Large intestine (tissue), 3 donors: ENCODE data around the gene PPP1R16B. TPM values are rescaled to one million over a fixed set of nuclear protein-coding genes. Genes with fewer than 3 reads are reported as not detected.
"Not testable (repeated sequence)": the region's sequence is repeated elsewhere in the genome, so short reads cannot be mapped to it uniquely, and the experiment has no call there.

Experiments used
- DNase-seq, 2 donors: peaks; one replicate each; pipeline versions ENCODE4 v3.0.0 to v3.0.0-alpha.2; 2013
- H3K27ac ChIP-seq: one replicate; pipeline ENCODE4 v1.5.1; 2013; ENCODE audit warnings: low read length
- H3K27me3 ChIP-seq: 2 replicates; pipeline ENCODE4 v1.6.1; 2013; ENCODE audit warnings: low read length; ENCODE audit not compliant: control insufficient read depth, insufficient read depth
- H3K36me3 ChIP-seq: 2 replicates; pipeline ENCODE4 v1.6.1; 2013; ENCODE audit warnings: low read length; ENCODE audit not compliant: control insufficient read depth, insufficient read depth
- H3K4me1 ChIP-seq: one replicate; pipeline ENCODE4 v1.6.1; 2013; ENCODE audit warnings: low read length; ENCODE audit not compliant: control insufficient read depth, insufficient read depth
- H3K4me3 ChIP-seq: one replicate; pipeline ENCODE4 v1.5.1; 2013; ENCODE audit warnings: low read length
- H3K9me3 ChIP-seq: one replicate; pipeline ENCODE4 v1.6.1; 2013; ENCODE audit warnings: mild to moderate bottlenecking, low read depth, low read length, moderate library complexity; ENCODE audit not compliant: control insufficient read depth
- WGBS: methylation state at CpG from one replicate; pipeline ENCODE4 v1.1.5; 2013; ENCODE audit warnings: low lambda C conversion rate; ENCODE audit not compliant: insufficient coverage; 5-methylcytosine and 5-hydroxymethylcytosine counted together
- polyA plus RNA-seq: library from polyadenylated mRNA; unstranded; fragments of 120-200 nt; gene quantifications from one replicate; pipeline ENCODE4 v1.2.1, GENCODE V29; 2013

PPP1R16B gene
- polyA plus RNA-seq, 1 donor = 3.5 TPM

- Histone ChIP-seq H3K27ac (no peak overlapping the region), H3K36me3 (no peaks in the 10 kb centered on the region), H3K4me3 (no peak overlapping the region), H3K9me3 (no peaks in the 10 kb centered on the region), H3K27me3 (peaks cover 55% of the 10 kb centered on the region), H3K4me1 (no peaks in the 10 kb centered on the region)
- no peak for DNase-seq
- WGBS = no CpG with 5 or more reads among the region's 6 CpGs
Observed at GRCh38 chr20:38809942-38810341, 4.4 kb downstream of the PPP1R16B start.

GRCh38 chr20:38810926-38811630 lies 5.6 kb downstream of the PPP1R16B start:
- Histone ChIP-seq H3K4me1 (no peaks in the 10 kb centered on the region), H3K27ac (no peak overlapping the region), H3K4me3 (no peak overlapping the region), H3K27me3 (peaks cover 46% of the 10 kb centered on the region), H3K36me3 (no peaks in the 10 kb centered on the region), H3K9me3 (no peaks in the 10 kb centered on the region)
- DNase-seq = no peak
- 100% methylated on average over 1 of the region's 4 CpGs for WGBS

DNA sequence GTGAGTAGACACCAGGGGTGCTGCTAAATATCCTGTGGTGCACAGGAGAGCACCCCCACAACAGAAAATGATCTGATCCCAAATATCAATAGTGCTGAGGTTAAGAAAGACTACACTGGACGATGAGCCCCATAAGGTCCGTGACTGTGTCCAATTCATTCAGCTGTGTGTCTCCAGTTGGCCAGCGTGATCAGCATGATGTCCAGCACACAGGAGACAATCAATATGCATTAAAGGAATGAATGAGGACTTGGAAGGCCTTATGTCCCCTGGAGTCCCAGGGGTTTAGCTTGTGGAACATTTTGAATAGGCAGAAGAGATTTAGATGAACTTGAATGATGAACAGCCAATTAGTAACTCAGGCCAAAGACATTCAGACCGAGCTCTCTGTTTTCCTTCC lies 6.3 kb downstream of the PPP1R16B start:
- no CpG with 5 or more reads among the region's 4 CpGs for WGBS
- Histone ChIP-seq H3K4me3 (no peak overlapping the region), H3K27me3 (peaks cover 40% of the 10 kb centered on the region), H3K4me1 (no peaks in the 10 kb centered on the region), H3K27ac (no peak overlapping the region), H3K9me3 (no peaks in the 10 kb centered on the region), H3K36me3 (no peaks in the 10 kb centered on the region)
- no peak for DNase-seq

GRCh38 chr20:38812182-38812581 lies 6.7 kb downstream of the PPP1R16B start:
- H3K9me3 ChIP-seq = no peaks in the 10 kb centered on the region
- no peaks in the 10 kb centered on the region for H3K4me1 ChIP-seq
- DNase-seq = no peak
- no CpG with 5 or more reads among the region's 5 CpGs for WGBS
- H3K4me3 ChIP-seq = no peak overlapping the region
- no peaks in the 10 kb centered on the region for H3K36me3 ChIP-seq
- H3K27ac ChIP-seq = no peak overlapping the region
- peaks cover 36% of the 10 kb centered on the region for H3K27me3 ChIP-seq

- Histone ChIP-seq H3K4me1 (no peaks in the 10 kb centered on the region), H3K27me3 (peaks cover 28% of the 10 kb centered on the region), H3K27ac (no peak overlapping the region), H3K36me3 (no peaks in the 10 kb centered on the region), H3K9me3 (no peaks in the 10 kb centered on the region), H3K4me3 (no peak overlapping the region)
- WGBS = no CpG with 5 or more reads among the region's 4 CpGs
- no peak for DNase-seq
Observed at GRCh38 chr20:38812709-38813573, 7.4 kb downstream of the PPP1R16B start.

DNA sequence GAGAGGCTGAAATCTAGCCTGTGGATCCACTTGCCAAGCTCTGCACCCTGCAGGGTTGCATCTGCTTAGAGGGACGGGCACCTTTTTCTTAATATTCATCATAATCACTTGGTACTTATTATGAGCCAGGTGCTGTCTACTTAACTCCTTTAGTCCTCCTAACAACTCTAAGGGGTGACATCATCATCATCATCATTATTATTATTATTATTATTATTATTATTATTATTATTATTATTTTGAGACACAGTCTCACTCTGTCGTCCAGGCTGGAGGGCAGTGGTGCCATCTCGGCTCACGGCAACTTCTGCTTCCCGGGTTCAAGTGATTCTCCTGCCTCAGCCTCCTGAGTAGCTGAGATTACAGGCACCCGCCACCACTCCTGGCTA lies 8.1 kb downstream of the PPP1R16B start:
- not testable (repeated sequence) for H3K27ac ChIP-seq, H3K9me3 ChIP-seq, H3K4me3 ChIP-seq, H3K36me3 ChIP-seq, H3K4me1 ChIP-seq, DNase-seq
- peaks cover 22% of the 10 kb centered on the region for H3K27me3 ChIP-seq
- no CpG with 5 or more reads among the region's 6 CpGs for WGBS

- no peaks in the 10 kb centered on the region for H3K36me3 ChIP-seq
- peaks cover 7% of the 10 kb centered on the region for H3K27me3 ChIP-seq
- H3K4me1 ChIP-seq = no peaks in the 10 kb centered on the region
- DNase-seq = no peak
- no peaks in the 10 kb centered on the region for H3K9me3 ChIP-seq
- no peak overlapping the region for H3K27ac ChIP-seq
- no peak overlapping the region for H3K4me3 ChIP-seq
Observed at GRCh38 chr20:38815446-38815845, 9.9 kb downstream of the PPP1R16B start.

DNA sequence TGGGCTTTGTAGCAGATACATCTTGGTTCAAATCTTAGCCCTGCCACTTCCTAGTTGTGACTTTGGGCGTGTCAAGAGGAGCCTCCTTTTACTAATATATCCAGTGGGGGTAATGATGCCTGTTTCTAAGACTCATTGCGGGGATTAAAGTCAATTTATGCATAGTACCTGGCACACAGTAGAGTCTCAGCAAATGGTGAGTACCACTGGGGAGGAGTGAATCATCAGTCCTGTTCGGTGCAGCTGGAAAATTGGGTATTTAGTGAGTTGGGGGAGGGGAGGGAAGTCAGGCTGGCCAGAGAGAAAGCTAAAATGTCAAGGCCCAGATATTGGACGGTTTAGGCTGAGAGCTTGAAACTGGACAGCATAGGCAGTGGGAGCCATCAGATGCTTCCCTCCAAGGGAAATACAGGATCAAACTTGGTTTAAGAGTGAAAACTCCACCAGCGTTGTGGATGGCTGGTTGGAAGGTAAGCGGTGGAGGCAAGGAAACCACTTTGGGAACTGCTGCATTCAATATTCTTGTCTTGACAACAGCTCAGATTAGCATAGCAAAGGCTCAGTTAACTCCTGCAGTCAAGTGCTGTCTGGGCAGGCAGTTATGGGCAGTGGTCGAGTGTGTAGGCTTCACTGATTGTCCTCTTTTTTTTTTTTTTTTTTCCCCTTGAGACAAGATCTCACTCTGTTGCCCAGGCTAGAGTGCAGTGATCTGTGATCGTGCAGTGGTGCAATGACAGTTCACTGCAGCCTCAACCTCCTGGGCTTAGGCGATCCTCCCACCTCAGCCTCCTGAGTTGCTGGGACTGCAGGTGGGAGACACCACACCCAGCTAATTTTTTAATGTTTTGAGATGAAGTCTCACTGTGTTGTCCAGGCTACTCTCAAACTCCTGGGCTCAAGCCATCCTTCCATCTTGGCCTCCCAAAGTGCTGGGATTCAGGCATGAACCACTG lies 12.9 kb downstream of the PPP1R16B start:
- no peak for DNase-seq
- Histone ChIP-seq H3K27ac (no peak overlapping the region), H3K27me3 (peaks cover 2% of the 10 kb centered on the region), H3K36me3 (no peaks in the 10 kb centered on the region), H3K4me3 (no peak overlapping the region), H3K4me1 (no peaks in the 10 kb centered on the region), H3K9me3 (no peaks in the 10 kb centered on the region)
- no CpG with 5 or more reads among the region's 9 CpGs for WGBS

- no peaks in the 10 kb centered on the region for H3K36me3 ChIP-seq
- no CpG with 5 or more reads among the region's 1 CpG for WGBS
Observed at GRCh38 chr20:38825571-38825900, 20.0 kb downstream of the PPP1R16B start.

GRCh38 chr20:38825901-38826625 lies 20.6 kb downstream of the PPP1R16B start:
- WGBS = no CpG with 5 or more reads among the region's 9 CpGs

More at GRCh38 chr20:38825571-38825900, 20.0 kb downstream of the PPP1R16B start:
- DNase-seq = no peak
- H3K27me3 ChIP-seq = peaks cover 3% of the 10 kb centered on the region
- no peak overlapping the region for H3K4me3 ChIP-seq
- H3K27ac ChIP-seq = no peak overlapping the region
- H3K4me1 ChIP-seq = no peaks in the 10 kb centered on the region
- no peaks in the 10 kb centered on the region for H3K9me3 ChIP-seq

More at GRCh38 chr20:38825901-38826625, 20.6 kb downstream of the PPP1R16B start:
- Histone ChIP-seq H3K4me3 (no peak overlapping the region), H3K36me3 (no peaks in the 10 kb centered on the region), H3K27me3 (peaks cover 3% of the 10 kb centered on the region), H3K27ac (no peak overlapping the region), H3K4me1 (no peaks in the 10 kb centered on the region), H3K9me3 (no peaks in the 10 kb centered on the region)
- no peak for DNase-seq
